Neural crest cell (in vitro differentiated cells): ENCODE results near the gene EXOC6B. TPM values are rescaled to one million over a fixed set of nuclear protein-coding genes. Genes with fewer than 3 reads are reported as not detected.

Experiments used
- DNase-seq: peaks from one replicate; pipeline ENCODE4 v3.0.0; 2021; ENCODE audit warnings: low read depth, mixed read lengths, low spot score
- H3K27ac Mint-ChIP-seq: one replicate; pipeline ENCODE4 v1.8.0; 2021; ENCODE audit warnings: mild to moderate bottlenecking, mixed read lengths; ENCODE audit not compliant: unreplicated experiment
- H3K27me3 Mint-ChIP-seq: 2 replicates; pipeline ENCODE4 v1.8.0; 2021; ENCODE audit warnings: low read depth, mild to moderate bottlenecking, mixed read lengths
- H3K36me3 Mint-ChIP-seq: 2 replicates; pipeline ENCODE4 v1.8.0; 2021; ENCODE audit warnings: low read depth, mild to moderate bottlenecking, mixed read lengths
- H3K4me1 Mint-ChIP-seq: 2 replicates; pipeline ENCODE4 v1.8.0; 2021; ENCODE audit warnings: mixed read lengths
- H3K4me3 Mint-ChIP-seq: one replicate; pipeline ENCODE4 v1.8.0; 2021; ENCODE audit warnings: mild to moderate bottlenecking, mixed read lengths
- H3K9me3 Mint-ChIP-seq: 2 replicates; pipeline ENCODE4 v1.8.0; 2021; ENCODE audit warnings: mixed read lengths
- total RNA-seq: library from RNA; stranded (reverse); gene quantifications from 2 replicates; pipeline ENCODE4 v1.2.1, GENCODE V29; 2021
- TF ChIP-seq, protein P1 (sequence below): fragments of 200-600 bp; sonication (generic); conservative IDR thresholded peaks from 2 replicates; pipeline ENCODE4 v1.5.0; 2021; ENCODE audit warnings: antibody characterized with exemption, mild to moderate bottlenecking

EXOC6B gene
- total RNA-seq, 1 donor from 2014 or later, result 28.2 TPM

DNA sequence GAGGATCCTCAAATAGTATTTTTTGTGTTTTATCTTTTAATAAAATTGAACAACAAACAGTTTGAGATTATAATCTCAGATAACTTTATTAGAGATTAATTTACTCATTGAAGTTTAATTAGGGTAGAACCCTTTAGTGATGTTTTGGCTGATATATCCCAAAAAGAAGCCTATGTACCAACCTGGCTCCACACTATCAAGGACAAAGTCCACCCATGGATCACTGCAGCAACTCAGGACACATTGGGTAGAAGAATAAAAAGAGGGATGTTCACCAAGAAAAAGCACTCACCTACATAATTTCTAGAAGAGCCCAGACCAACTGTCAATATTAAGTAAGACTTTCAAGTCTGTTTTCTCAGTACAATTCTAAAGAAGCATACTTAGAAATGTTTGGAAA is 112.9 kb downstream of the EXOC6B start:
- TF ChIP-seq, protein P1, sequence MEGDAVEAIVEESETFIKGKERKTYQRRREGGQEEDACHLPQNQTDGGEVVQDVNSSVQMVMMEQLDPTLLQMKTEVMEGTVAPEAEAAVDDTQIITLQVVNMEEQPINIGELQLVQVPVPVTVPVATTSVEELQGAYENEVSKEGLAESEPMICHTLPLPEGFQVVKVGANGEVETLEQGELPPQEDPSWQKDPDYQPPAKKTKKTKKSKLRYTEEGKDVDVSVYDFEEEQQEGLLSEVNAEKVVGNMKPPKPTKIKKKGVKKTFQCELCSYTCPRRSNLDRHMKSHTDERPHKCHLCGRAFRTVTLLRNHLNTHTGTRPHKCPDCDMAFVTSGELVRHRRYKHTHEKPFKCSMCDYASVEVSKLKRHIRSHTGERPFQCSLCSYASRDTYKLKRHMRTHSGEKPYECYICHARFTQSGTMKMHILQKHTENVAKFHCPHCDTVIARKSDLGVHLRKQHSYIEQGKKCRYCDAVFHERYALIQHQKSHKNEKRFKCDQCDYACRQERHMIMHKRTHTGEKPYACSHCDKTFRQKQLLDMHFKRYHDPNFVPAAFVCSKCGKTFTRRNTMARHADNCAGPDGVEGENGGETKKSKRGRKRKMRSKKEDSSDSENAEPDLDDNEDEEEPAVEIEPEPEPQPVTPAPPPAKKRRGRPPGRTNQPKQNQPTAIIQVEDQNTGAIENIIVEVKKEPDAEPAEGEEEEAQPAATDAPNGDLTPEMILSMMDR, result no peak
- H3K4me1 Mint-ChIP-seq, result no peaks in the 10 kb centered on the region
- no peaks in the 10 kb centered on the region for H3K27me3 Mint-ChIP-seq
- H3K27ac Mint-ChIP-seq, result no peak overlapping the region
- no peak overlapping the region for H3K4me3 Mint-ChIP-seq
- peaks cover 8% of the 10 kb centered on the region for H3K36me3 Mint-ChIP-seq
- H3K9me3 Mint-ChIP-seq, result no peaks in the 10 kb centered on the region
- DNase-seq, result no peak

DNA sequence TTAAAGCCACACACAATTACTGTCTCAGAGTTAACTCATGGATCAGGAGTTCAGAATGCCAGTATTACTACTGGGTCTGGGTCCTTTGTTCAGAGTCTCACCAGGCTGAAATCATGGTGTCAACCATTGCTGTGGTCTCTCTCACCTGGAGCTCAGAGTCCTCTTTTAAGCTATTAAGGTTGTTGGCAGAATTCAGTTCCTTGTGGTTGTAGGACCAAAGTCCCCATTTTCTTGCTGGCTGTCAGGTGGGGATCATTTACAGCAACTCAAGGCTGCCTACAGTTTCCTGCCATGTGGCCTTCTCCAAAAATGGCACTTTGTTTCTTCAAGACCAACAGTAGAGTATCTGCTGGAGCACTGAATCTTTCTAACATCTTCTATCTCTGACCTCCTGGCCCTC is 113.5 kb downstream of the EXOC6B start:
- no peaks in the 10 kb centered on the region for H3K4me1 Mint-ChIP-seq
- no peak for DNase-seq
- H3K36me3 Mint-ChIP-seq, result peaks cover 8% of the 10 kb centered on the region
- TF ChIP-seq, protein P1, result no peak
- no peaks in the 10 kb centered on the region for H3K27me3 Mint-ChIP-seq
- no peaks in the 10 kb centered on the region for H3K9me3 Mint-ChIP-seq
- H3K4me3 Mint-ChIP-seq, result no peak overlapping the region
- no peak overlapping the region for H3K27ac Mint-ChIP-seq

DNA sequence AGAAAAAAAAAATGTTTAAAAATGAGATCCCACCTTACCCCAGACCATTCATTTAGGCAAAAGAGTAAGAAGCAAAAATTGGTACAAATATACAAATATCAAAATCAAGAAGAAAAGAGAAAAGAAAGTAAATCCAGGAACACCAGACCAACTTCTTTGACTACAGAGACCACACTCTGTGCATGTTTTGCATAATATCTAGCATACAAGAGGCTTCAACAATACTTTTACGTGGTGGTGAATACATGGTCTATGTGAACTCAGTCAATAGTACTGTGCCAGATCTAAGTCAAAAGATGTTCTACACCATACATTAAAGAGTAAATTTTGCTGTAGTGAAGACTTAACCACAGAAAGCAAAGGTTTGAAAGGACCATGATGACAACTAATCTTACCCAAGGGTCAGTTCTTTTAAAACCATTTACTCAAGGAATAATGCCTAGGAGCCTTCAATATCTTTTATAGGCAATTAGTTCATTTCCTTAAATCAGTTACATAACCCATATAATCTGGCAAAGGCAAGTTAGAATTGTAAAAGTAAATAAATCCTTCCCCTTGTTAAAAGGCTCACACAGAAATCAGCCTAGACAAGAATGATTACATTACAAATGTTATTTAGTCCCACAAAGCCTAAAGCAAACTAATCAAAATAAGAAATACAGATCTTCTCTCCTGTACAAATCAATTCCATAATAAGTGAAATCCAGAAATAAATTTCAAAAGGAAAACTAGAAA is 115.2 kb downstream of the EXOC6B start:
- Mint-ChIP-seq H3K36me3 (peaks cover 4% of the 10 kb centered on the region), H3K4me1 (no peaks in the 10 kb centered on the region), H3K27me3 (no peaks in the 10 kb centered on the region), H3K4me3 (no peak overlapping the region), H3K27ac (no peak overlapping the region), H3K9me3 (peaks cover under 1% of the 10 kb centered on the region)
- DNase-seq, result no peak
- TF ChIP-seq, protein P1, result no peak

DNA sequence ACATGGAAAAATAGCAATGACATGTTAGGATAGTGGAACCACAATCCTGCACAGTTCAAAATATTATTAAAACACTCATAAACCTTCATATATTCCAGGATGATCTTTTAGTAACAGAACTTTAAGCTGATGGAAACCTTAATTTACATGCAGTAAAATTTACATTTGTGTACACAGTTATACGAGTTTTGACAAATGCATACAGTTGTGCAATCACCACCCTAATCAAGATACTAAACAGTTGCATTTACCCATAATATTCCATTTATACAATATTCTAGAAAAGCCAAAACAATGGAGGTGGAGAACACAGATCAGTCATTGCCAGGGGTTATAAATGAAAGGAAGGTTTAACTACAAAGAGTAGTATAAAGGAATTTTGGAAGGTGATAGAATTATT is 117.6 kb downstream of the EXOC6B start:
- Mint-ChIP-seq H3K36me3 (peaks cover 9% of the 10 kb centered on the region), H3K9me3 (peaks cover 3% of the 10 kb centered on the region), H3K27me3 (no peaks in the 10 kb centered on the region), H3K4me3 (no peak overlapping the region), H3K27ac (no peak overlapping the region), H3K4me1 (no peaks in the 10 kb centered on the region)
- TF ChIP-seq, protein P1, result no peak
- no peak for DNase-seq

DNA sequence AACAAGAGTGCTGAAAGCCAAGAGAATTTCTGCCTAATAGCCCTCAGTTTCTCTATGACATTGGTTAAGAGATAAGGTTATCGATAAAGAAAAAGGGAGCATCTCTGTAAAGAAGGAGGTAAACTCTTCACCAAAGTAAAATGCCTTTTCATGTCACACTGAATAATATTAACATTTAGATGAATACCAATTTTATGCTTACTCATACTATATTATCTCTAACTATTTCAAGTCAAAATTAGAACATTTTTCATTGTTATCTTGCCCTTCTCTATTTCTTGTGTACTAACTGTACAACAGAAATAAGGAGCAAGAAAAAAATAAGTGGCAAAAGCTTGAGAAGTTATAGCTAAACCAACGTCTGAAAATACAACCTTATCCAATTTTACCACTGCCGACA is 127.5 kb downstream of the EXOC6B start:
- H3K27ac Mint-ChIP-seq, result no peak overlapping the region
- TF ChIP-seq, protein P1, result no peak

More for the DNA sequence above, 127.5 kb downstream of the EXOC6B start:
- no peak for DNase-seq
- no peak overlapping the region for H3K4me3 Mint-ChIP-seq
- H3K27me3 Mint-ChIP-seq, result no peaks in the 10 kb centered on the region
- peaks cover 6% of the 10 kb centered on the region for H3K36me3 Mint-ChIP-seq
- H3K9me3 Mint-ChIP-seq, result no peaks in the 10 kb centered on the region
- peaks cover 9% of the 10 kb centered on the region for H3K4me1 Mint-ChIP-seq
